Myocyte (in vitro differentiated cells): ENCODE data around the gene SOAT2. TPM values are rescaled to one million over a fixed set of nuclear protein-coding genes. Genes with fewer than 3 reads are reported as not detected.
"Not testable (repeated sequence)": the region's sequence is repeated elsewhere in the genome, so short reads cannot be mapped to it uniquely, and the experiment has no call there.

ENCODE experiments used
- DNase-seq: peaks from one replicate; pipeline ENCODE4 v3.0.0-alpha.2; 2012; ENCODE audit warnings: low read depth
- total RNA-seq: library from RNA; depleted of rRNA; stranded (reverse); fragments of >200 nt; gene quantifications from 2 replicates; pipeline ENCODE4 v1.2.3, GENCODE V29; 2014

Gene SOAT2
- total RNA-seq, 1 donor from 2014 or later: not detected

- no peak for DNase-seq
These were observed 30.4 kb downstream of the SOAT2 start for GRCh38 chr12:53133722-53134121.

GRCh38 chr12:53143355-53143754 lies 40.1 kb downstream of the SOAT2 start:
- DNase-seq: no peak

GRCh38 chr12:53145383-53146260 lies 42.3 kb downstream of the SOAT2 start:
- peak; percentile 20 for DNase-seq

- DNase-seq: no peak
These were observed 43.9 kb downstream of the SOAT2 start for GRCh38 chr12:53147181-53147580.

- DNase-seq: no peak
These were observed 44.4 kb downstream of the SOAT2 start for GRCh38 chr12:53147653-53148052.

- DNase-seq: no peak
These were observed 47.8 kb downstream of the SOAT2 start for GRCh38 chr12:53151039-53151438.

GRCh38 chr12:53152390-53152789 lies 49.1 kb downstream of the SOAT2 start:
- DNase-seq: no peak

- DNase-seq: peak; percentile 79
These were observed 56.0 kb downstream of the SOAT2 start for GRCh38 chr12:53159195-53159839.

- no peak for DNase-seq
These were observed 56.7 kb downstream of the SOAT2 start for GRCh38 chr12:53160000-53160399.

GRCh38 chr12:53160673-53161072 lies 57.4 kb downstream of the SOAT2 start:
- no peak for DNase-seq

- DNase-seq: no peak
These were observed 58.0 kb downstream of the SOAT2 start for GRCh38 chr12:53161119-53161911.

- not testable (repeated sequence) for DNase-seq
These were observed 59.7 kb downstream of the SOAT2 start for GRCh38 chr12:53163008-53163407.

GRCh38 chr12:53166837-53167236 lies 63.6 kb downstream of the SOAT2 start:
- DNase-seq: no peak

- DNase-seq: no peak
These were observed 66.4 kb downstream of the SOAT2 start for GRCh38 chr12:53169644-53170043.

GRCh38 chr12:53170215-53170614 lies 66.9 kb downstream of the SOAT2 start:
- DNase-seq: no peak

GRCh38 chr12:53170876-53171724 lies 67.8 kb downstream of the SOAT2 start:
- DNase-seq: no peak

GRCh38 chr12:53171725-53172329 lies 68.5 kb downstream of the SOAT2 start:
- no peak for DNase-seq

- DNase-seq: peak; percentile 84
These were observed 69.1 kb downstream of the SOAT2 start for GRCh38 chr12:53172352-53172751.

GRCh38 chr12:53173085-53173715 lies 69.9 kb downstream of the SOAT2 start:
- DNase-seq: peak; percentile 20
